ENCODE results near the gene TMEM201.

- TF ChIP-seq POLR2A (IDR thresholded peaks at IDR 0.05; ENCODE audit: low read length) (no peak), GATA1 (IDR thresholded peaks at IDR 0.05; ENCODE audit: low read depth, low read length) (no peak)
Measured at GRCh38 chr1:9628541-9629444, 40.1 kb downstream of the TMEM201 start.
